T-helper 2 cell treated with Interferon-gamma antibody and Interleukin-4, amounts not matched to agents 5 μg/mL and 100 μg/mL, for 36 hours (primary cell): ENCODE data around the gene FAM234B.
A peak's percentile ranks its signal among the peaks of the same experiment; 100 is the strongest.

Experiments
- DNase-seq: peaks from one replicate; pipeline ENCODE4 v3.0.0; 2021; ENCODE audit warnings: low spot score
- H3K27ac Mint-ChIP-seq: one replicate; pipeline ENCODE4 v1.8.0; 2021; ENCODE audit warnings: mild to moderate bottlenecking, mixed read lengths
- H3K27me3 Mint-ChIP-seq: one replicate; pipeline ENCODE4 v1.8.0; 2021; ENCODE audit warnings: low read depth, mixed read lengths
- H3K36me3 Mint-ChIP-seq: one replicate; pipeline ENCODE4 v1.8.0; 2021; ENCODE audit warnings: low read depth, mixed read lengths
- H3K4me1 Mint-ChIP-seq: one replicate; pipeline ENCODE4 v1.8.0; 2021; ENCODE audit warnings: low read depth, mixed read lengths
- H3K4me3 Mint-ChIP-seq: one replicate; pipeline ENCODE4 v1.8.0; 2022; ENCODE audit warnings: mild to moderate bottlenecking, moderate library complexity, mixed read lengths
- H3K9me3 Mint-ChIP-seq: one replicate; pipeline ENCODE4 v1.8.0; 2021; ENCODE audit warnings: mixed read lengths

Gene FAM234B

DNA sequence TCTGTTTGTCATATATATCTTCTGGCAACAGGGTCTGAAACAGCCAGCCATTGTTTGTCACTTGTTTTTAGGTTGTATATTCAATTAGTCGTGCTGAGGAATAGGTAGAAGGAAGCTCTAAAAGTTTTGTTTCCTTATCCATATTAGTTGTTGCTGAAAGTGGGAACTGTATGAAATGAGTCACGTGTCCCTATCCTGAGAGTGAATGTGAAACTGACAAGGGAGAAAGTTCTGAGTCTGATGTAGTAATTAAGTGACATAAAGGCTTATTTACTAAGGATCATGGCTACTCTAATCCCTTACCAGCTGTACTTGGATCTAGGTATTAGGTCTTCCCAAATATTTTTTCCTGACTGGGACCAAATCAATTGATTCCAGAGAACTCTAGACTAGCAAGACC lies 16.4 kb downstream of the FAM234B start:
- Mint-ChIP-seq H3K4me3 (no peak overlapping the region), H3K27ac (no peak overlapping the region), H3K27me3 (no peaks in the 10 kb centered on the region), H3K9me3 (no peaks in the 10 kb centered on the region), H3K36me3 (no peaks in the 10 kb centered on the region), H3K4me1 (no peaks in the 10 kb centered on the region)
- DNase-seq, result no peak

DNA sequence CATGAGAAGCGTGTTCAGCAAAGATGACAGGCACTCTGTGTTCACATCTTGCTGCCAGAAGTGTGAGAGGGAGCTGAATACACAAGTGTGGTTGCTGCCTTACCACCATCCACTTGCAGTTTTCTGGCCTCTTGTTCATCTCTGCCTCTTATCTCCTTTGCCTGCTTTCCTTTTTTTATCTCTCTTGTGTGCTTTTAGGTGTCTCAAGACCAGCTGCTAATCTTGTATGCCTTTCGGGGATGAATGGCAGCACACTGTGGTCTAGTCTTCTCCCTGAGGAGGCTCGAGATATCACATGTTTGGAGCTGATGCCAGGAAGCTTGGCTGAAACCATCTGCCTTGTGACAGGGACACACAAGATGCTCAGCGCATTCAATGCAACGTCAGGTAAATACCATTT lies 17.2 kb downstream of the FAM234B start:
- no peaks in the 10 kb centered on the region for H3K9me3 Mint-ChIP-seq
- no peaks in the 10 kb centered on the region for H3K36me3 Mint-ChIP-seq
- H3K4me1 Mint-ChIP-seq, result no peaks in the 10 kb centered on the region
- no peak for DNase-seq
- H3K27ac Mint-ChIP-seq, result no peak overlapping the region
- H3K27me3 Mint-ChIP-seq, result no peaks in the 10 kb centered on the region
- H3K4me3 Mint-ChIP-seq, result no peak overlapping the region

GRCh38 chr12:13062669-13063068 lies 18.5 kb downstream of the FAM234B start:
- Mint-ChIP-seq H3K4me3 (no peak overlapping the region), H3K27me3 (no peaks in the 10 kb centered on the region), H3K27ac (no peak overlapping the region), H3K9me3 (no peaks in the 10 kb centered on the region), H3K36me3 (peaks cover 3% of the 10 kb centered on the region), H3K4me1 (peaks cover 7% of the 10 kb centered on the region)
- no peak for DNase-seq

GRCh38 chr12:13066014-13066413 lies 21.8 kb downstream of the FAM234B start:
- no peaks in the 10 kb centered on the region for H3K27me3 Mint-ChIP-seq
- no peak overlapping the region for H3K27ac Mint-ChIP-seq
- no peak overlapping the region for H3K4me3 Mint-ChIP-seq
- H3K9me3 Mint-ChIP-seq, result no peaks in the 10 kb centered on the region
- peaks cover 3% of the 10 kb centered on the region for H3K36me3 Mint-ChIP-seq
- H3K4me1 Mint-ChIP-seq, result peaks cover 7% of the 10 kb centered on the region
- no peak for DNase-seq

- DNase-seq, result no peak
- H3K27ac Mint-ChIP-seq, result no peak overlapping the region
- peaks cover 3% of the 10 kb centered on the region for H3K36me3 Mint-ChIP-seq
Measured at GRCh38 chr12:13066459-13066858, 22.3 kb downstream of the FAM234B start.

GRCh38 chr12:13067322-13067721 lies 23.1 kb downstream of the FAM234B start:
- H3K27me3 Mint-ChIP-seq, result no peaks in the 10 kb centered on the region
- H3K27ac Mint-ChIP-seq, result peak overlapping the region; percentile 2
- H3K9me3 Mint-ChIP-seq, result no peaks in the 10 kb centered on the region
- H3K4me1 Mint-ChIP-seq, result peaks cover 7% of the 10 kb centered on the region
- H3K36me3 Mint-ChIP-seq, result peaks cover 6% of the 10 kb centered on the region
- DNase-seq, result no peak
- H3K4me3 Mint-ChIP-seq, result no peak overlapping the region

More at GRCh38 chr12:13066459-13066858, 22.3 kb downstream of the FAM234B start:
- Mint-ChIP-seq H3K27me3 (no peaks in the 10 kb centered on the region), H3K4me3 (no peak overlapping the region), H3K9me3 (no peaks in the 10 kb centered on the region), H3K4me1 (peaks cover 7% of the 10 kb centered on the region)

GRCh38 chr12:13069380-13069779 lies 25.2 kb downstream of the FAM234B start:
- Mint-ChIP-seq H3K4me3 (no peak overlapping the region), H3K36me3 (peaks cover 6% of the 10 kb centered on the region), H3K27ac (no peak overlapping the region), H3K9me3 (no peaks in the 10 kb centered on the region), H3K4me1 (peaks cover 7% of the 10 kb centered on the region), H3K27me3 (no peaks in the 10 kb centered on the region)
- DNase-seq, result no peak

DNA sequence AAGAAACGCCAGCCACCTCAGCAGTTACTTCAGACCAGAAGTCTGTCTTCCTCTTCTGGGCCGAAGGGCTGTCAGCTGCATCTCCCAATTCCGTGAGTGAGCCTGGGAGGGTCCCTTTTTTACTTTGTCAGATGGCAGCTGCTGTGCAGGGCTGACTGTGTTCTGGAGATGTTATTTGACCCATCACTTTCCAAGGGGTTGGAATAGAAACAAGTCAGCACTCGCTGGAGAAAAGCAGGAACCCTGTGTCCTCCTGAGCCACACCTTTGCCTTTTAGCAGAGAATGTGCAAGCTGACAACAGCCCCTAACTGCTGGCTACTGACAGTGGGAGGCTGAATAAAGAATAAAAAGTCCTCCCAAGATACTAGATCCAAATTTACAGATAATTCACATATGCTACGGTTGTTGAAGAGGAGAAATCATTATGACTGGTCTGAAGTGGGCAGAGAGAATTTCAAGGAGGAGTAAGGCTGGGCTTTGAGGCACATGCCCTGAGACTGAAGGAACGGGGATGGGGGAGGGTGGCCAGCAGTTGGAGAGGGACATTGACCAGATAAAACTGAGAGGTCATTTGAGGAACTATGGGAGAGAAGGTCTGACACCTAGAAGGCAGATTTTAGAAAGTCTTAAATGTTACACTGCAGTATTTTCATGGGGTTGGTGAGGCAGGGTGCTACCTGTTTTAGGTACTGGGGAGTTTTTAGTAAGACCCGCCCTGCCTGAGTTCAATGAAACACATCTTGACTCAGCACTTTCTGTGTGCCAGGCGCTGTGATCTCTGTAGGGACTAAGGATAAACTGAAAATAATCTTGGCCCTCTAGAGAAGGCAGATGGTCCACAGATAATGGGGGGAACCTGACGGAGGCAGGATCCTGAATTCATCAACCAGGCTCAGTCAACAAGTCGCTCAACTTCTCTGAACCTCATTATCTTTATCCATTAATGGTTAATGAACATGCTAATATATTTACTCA lies 27.4 kb downstream of the FAM234B start:
- Mint-ChIP-seq H3K4me3 (no peak overlapping the region), H3K27me3 (no peaks in the 10 kb centered on the region), H3K36me3 (peaks cover 6% of the 10 kb centered on the region), H3K9me3 (no peaks in the 10 kb centered on the region), H3K4me1 (peaks cover 7% of the 10 kb centered on the region), H3K27ac (no peak overlapping the region)
- DNase-seq, result no peak

GRCh38 chr12:13073173-13073572 lies 29.0 kb downstream of the FAM234B start:
- H3K27me3 Mint-ChIP-seq, result no peaks in the 10 kb centered on the region
- no peaks in the 10 kb centered on the region for H3K4me1 Mint-ChIP-seq
- H3K9me3 Mint-ChIP-seq, result no peaks in the 10 kb centered on the region
- no peak overlapping the region for H3K4me3 Mint-ChIP-seq
- DNase-seq, result no peak
- peaks cover 2% of the 10 kb centered on the region for H3K36me3 Mint-ChIP-seq
- no peak overlapping the region for H3K27ac Mint-ChIP-seq

GRCh38 chr12:13074396-13075117 lies 30.4 kb downstream of the FAM234B start:
- Mint-ChIP-seq H3K4me1 (no peaks in the 10 kb centered on the region), H3K27me3 (no peaks in the 10 kb centered on the region), H3K9me3 (no peaks in the 10 kb centered on the region), H3K36me3 (peaks cover 2% of the 10 kb centered on the region), H3K4me3 (no peak overlapping the region), H3K27ac (no peak overlapping the region)
- DNase-seq, result no peak

- no peaks in the 10 kb centered on the region for H3K9me3 Mint-ChIP-seq
Measured at GRCh38 chr12:13075118-13075480, 30.9 kb downstream of the FAM234B start.

DNA sequence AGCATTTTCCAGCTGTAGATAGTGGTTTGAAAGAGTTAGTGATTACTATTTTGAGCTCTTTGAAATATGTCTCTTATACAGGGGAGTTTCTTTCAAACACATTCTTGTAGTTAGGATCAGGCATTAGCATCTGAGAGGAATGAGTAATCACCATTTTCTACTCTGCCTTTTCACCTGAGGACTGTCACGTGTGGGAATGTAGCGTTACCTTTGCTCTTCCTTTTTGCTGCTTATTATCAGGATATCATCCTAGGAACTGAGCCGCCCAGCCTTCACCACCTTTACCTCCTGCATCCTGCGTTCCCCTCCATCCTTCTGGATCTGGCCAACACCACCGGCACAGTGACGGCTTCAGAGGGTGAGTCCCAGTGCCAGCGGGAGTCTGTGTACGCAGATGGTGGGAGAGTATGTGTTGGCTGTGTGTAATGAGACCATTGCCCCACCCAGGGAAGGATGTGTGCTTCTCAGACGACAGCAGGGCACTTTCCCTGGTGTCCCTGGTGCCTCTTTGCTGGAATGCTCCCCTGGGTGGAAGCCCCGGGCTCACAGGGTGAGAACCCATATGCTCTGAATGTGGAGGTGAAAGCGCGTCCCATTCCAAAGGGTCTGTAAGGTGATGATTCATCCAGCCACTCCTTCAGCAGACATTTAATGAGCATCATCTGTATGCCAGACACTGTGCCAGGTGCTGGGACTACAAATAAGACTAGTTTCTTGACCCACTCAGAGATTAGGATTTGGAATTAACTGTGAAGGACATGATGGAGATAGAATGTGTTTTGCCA lies 31.8 kb downstream of the FAM234B start:
- no peak overlapping the region for H3K4me3 Mint-ChIP-seq
- H3K9me3 Mint-ChIP-seq, result no peaks in the 10 kb centered on the region
- no peaks in the 10 kb centered on the region for H3K4me1 Mint-ChIP-seq
- no peaks in the 10 kb centered on the region for H3K27me3 Mint-ChIP-seq
- no peak overlapping the region for H3K27ac Mint-ChIP-seq
- DNase-seq, result no peak
- H3K36me3 Mint-ChIP-seq, result peaks cover 2% of the 10 kb centered on the region

More at GRCh38 chr12:13075118-13075480, 30.9 kb downstream of the FAM234B start:
- H3K4me3 Mint-ChIP-seq, result no peak overlapping the region
- peaks cover 2% of the 10 kb centered on the region for H3K36me3 Mint-ChIP-seq
- H3K4me1 Mint-ChIP-seq, result no peaks in the 10 kb centered on the region
- no peak overlapping the region for H3K27ac Mint-ChIP-seq
- no peaks in the 10 kb centered on the region for H3K27me3 Mint-ChIP-seq
- no peak for DNase-seq

DNA sequence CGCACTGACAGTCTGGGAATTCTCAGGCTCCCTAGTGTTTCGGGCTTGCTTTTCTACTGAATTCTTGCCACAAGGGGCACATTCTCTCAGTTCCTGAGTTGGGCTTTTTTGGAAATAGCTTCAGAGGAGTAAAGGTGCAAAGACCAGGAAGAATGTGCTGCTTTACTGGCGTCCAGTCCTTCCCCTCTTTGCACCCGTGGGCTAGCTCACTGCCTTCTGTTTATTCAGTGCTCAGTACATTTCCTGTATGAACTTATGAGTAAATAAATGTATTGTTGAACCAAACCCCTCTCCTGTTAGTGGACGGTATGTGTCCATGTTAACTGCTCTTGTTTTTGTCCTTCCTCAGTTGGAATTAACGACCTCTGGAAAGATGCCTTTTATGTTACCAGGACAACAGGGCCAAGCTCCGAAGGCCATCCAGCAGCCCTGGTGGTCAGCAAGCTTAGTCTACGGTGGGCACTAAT lies 35.3 kb downstream of the FAM234B start:
- H3K4me3 Mint-ChIP-seq, result no peak overlapping the region
- no peaks in the 10 kb centered on the region for H3K9me3 Mint-ChIP-seq
- no peaks in the 10 kb centered on the region for H3K4me1 Mint-ChIP-seq
- no peak for DNase-seq
- no peak overlapping the region for H3K27ac Mint-ChIP-seq
- H3K27me3 Mint-ChIP-seq, result no peaks in the 10 kb centered on the region
- no peaks in the 10 kb centered on the region for H3K36me3 Mint-ChIP-seq
